Endothelial cell of umbilical vein (primary cell): ENCODE data around the gene PSMC1. TPM values are rescaled to one million over a fixed set of nuclear protein-coding genes. Genes with fewer than 3 reads are reported as not detected.

Source experiments
- BruUV-seq: library from RNA; stranded (reverse); fragments of 400-500 nt; replicated peaks from 2 replicates; lab custom pipeline; 2021; lab: Mats Ljungman, UMichigan
- CTCF ChIA-PET: fragments of 300-600, 350-600 bp; sonication (Branson Sonifier 250); formaldehyde crosslinking; loops from one replicate; lab custom pipeline; 2021; ENCODE audit warnings: antibody characterized with exemption, inconsistent platforms; lab: Charles Lee
- POLR2A ChIA-PET: fragments of 300-600, 350-600 bp; sonication (Branson Sonifier 250); formaldehyde crosslinking; loops from one replicate; lab custom pipeline; 2021; ENCODE audit warnings: antibody characterized with exemption, inconsistent platforms; lab: Charles Lee
- DNase-seq: peaks from one replicate; pipeline ENCODE4 v3.0.0-alpha.2; 2011; ENCODE audit warnings: low read depth, low spot score
- FAIRE-seq: peaks from 2 replicates; lab custom pipeline; 2011; peaks lifted over from hg19 to GRCh38; lab: Jason Lieb, UNC
- H2AFZ ChIP-seq: 2 replicates; pipeline ENCODE4 v1.6.0; 2012; ENCODE audit warnings: low read depth, low read length, control low read depth, inconsistent platforms
- H3K27ac ChIP-seq: 2 replicates; pipeline ENCODE4 v1.5.1; 2011; ENCODE audit warnings: low read depth, mild to moderate bottlenecking, control low read depth, low read length, moderate library complexity; ENCODE audit not compliant: insufficient read depth
- H3K27me3 ChIP-seq, 2 experiments: 2 replicates each; pipeline versions ENCODE4 v1.6.0 to v1.6.1; 2011; ENCODE audit warnings: low read length in 2 of 2, mixed read lengths in 1 of 2; ENCODE audit not compliant: control insufficient read depth in 2 of 2, insufficient read depth in 2 of 2
- H3K36me3 ChIP-seq, 2 experiments: 2 replicates in 1 of 2; 3 replicates in 1 of 2; pipeline ENCODE4 v1.5.1; 2011; ENCODE audit warnings: low read length in 2 of 2, mild to moderate bottlenecking in 1 of 2, moderate library complexity in 1 of 2; ENCODE audit not compliant: control insufficient read depth in 2 of 2, insufficient read depth in 2 of 2; ENCODE audit errors: extremely low read depth in 1 of 2
- H3K4me1 ChIP-seq: 3 replicates; pipeline ENCODE4 v1.5.1; 2011; ENCODE audit warnings: mild to moderate bottlenecking, low read length; ENCODE audit not compliant: control insufficient read depth, insufficient read depth; ENCODE audit errors: extremely low read depth
- H3K4me2 ChIP-seq: 2 replicates; pipeline ENCODE4 v1.6.1; 2011; ENCODE audit warnings: low read length, control low read depth, mixed read lengths; ENCODE audit not compliant: insufficient read depth
- H3K4me3 ChIP-seq, 3 experiments: fragments of 200-600 bp in 1 of 3; sonication (generic), shearing (Covaris generic) in 1 of 3; replicated peaks in 1 of 3; 2 replicates each; pipeline ENCODE4 v1.5.1; 2011 to 2016; ENCODE audit warnings: control low read depth in 3 of 3, low read length in 3 of 3, mild to moderate bottlenecking in 2 of 3, inconsistent platforms in 1 of 3, low read depth in 1 of 3, moderate library complexity in 1 of 3; ENCODE audit not compliant: insufficient read depth in 1 of 3
- H3K79me2 ChIP-seq: 2 replicates; pipeline ENCODE4 v1.6.0; 2012; ENCODE audit warnings: low read length, inconsistent platforms; ENCODE audit not compliant: control insufficient read depth, insufficient read depth
- H3K9ac ChIP-seq: replicated peaks from 2 replicates; pipeline ENCODE3; 2011; ENCODE audit warnings: low read length, control low read depth; ENCODE audit not compliant: insufficient read depth; ENCODE audit errors: extremely low read depth
- H3K9me1 ChIP-seq: replicated peaks from 3 replicates; pipeline ENCODE4 v1.6.0; 2011; ENCODE audit warnings: mild to moderate bottlenecking, low read length; ENCODE audit not compliant: control insufficient read depth, insufficient read depth; ENCODE audit errors: extremely low read depth
- H3K9me3 ChIP-seq: replicated peaks from 2 replicates; pipeline ENCODE4 v1.5.1; 2012; ENCODE audit warnings: low read length, inconsistent platforms; ENCODE audit not compliant: control insufficient read depth, insufficient read depth
- H4K20me1 ChIP-seq: replicated peaks from 2 replicates; pipeline ENCODE3; 2011; ENCODE audit warnings: mild to moderate bottlenecking, low read length; ENCODE audit not compliant: control insufficient read depth, insufficient read depth; ENCODE audit errors: extremely low read depth
- EZH2 ChIP-seq: IDR thresholded peaks from 2 replicates; pipeline ENCODE4 v1.6.1; 2012; ENCODE audit warnings: borderline replicate concordance, low read depth, mild to moderate bottlenecking, moderate library complexity, low read length, inconsistent platforms; ENCODE audit not compliant: severe bottlenecking
- FOS ChIP-seq: IDR thresholded peaks from 2 replicates; pipeline ENCODE4 v1.6.1; 2011; ENCODE audit warnings: mild to moderate bottlenecking, low read length, moderate library complexity, borderline replicate concordance; ENCODE audit not compliant: insufficient read depth
- GATA2 ChIP-seq: IDR thresholded peaks from 2 replicates; pipeline ENCODE4 v1.7.0; 2011; ENCODE audit warnings: low read depth, mild to moderate bottlenecking, moderate library complexity, mixed read lengths, low read length; ENCODE audit not compliant: insufficient read length, insufficient read depth
- JUN ChIP-seq: IDR thresholded peaks from 2 replicates; pipeline ENCODE4 v1.6.1; 2011; ENCODE audit warnings: borderline replicate concordance, low read depth; ENCODE audit not compliant: insufficient read length, insufficient read depth
- MYC ChIP-seq: IDR thresholded peaks from one replicate; pipeline ENCODE4 v1.6.1; 2011; ENCODE audit warnings: mild to moderate bottlenecking, low read depth, low read length
- POLR2A ChIP-seq: IDR thresholded peaks from 2 replicates; pipeline ENCODE4 v1.6.1; 2012; ENCODE audit warnings: low read depth, mild to moderate bottlenecking, control low read depth, low read length
- POLR2AphosphoS5 ChIP-seq: IDR thresholded peaks from 2 replicates; pipeline ENCODE4 v1.6.1; 2012; ENCODE audit warnings: low read depth, mild to moderate bottlenecking, control low read depth, low read length, moderate library complexity; ENCODE audit not compliant: insufficient read depth
- dilution Hi-C: fragments of 300-500 bp; cut with MboI; formaldehyde crosslinking; loops from one replicate; pipeline ENCODE4 v1.15.0; 2019; ENCODE audit warnings: low sequenced_read_pairs; ENCODE audit not compliant: extremely low pct_ligation_motif_present
- intact Hi-C: fragments of 100-400 bp; cut with micrococcal nuclease; formaldehyde crosslinking; loops from one replicate; pipeline ENCODE4 v1.10.0; 2022
- polyA plus RNA-seq, 4 experiments: library from polyadenylated mRNA; depleted of rRNA in 3 of 4; stranded (reverse) in 3 of 4; unstranded in 1 of 4; fragments of >200 nt; gene quantifications; 2 replicates each; pipeline versions ENCODE4 v1.2.1 to v1.2.3, GENCODE V29; 2011 to 2012; ENCODE audit warnings: missing spikeins in 1 of 4
- total RNA-seq: library from RNA; stranded (reverse); gene quantifications from 2 replicates; pipeline ENCODE4 v1.2.3, GENCODE V29; 2021
- TF ChIP-seq, protein P1 (sequence below), 2 donors: IDR thresholded peaks; 1 replicate in 1 of 2; 2 replicates in 1 of 2; pipeline ENCODE4 v1.5.1; 2011; ENCODE audit warnings: low read length in 2 of 2, mild to moderate bottlenecking in 2 of 2, moderate library complexity in 2 of 2, control low read depth in 1 of 2, inconsistent platforms in 1 of 2, low read depth in 1 of 2; ENCODE audit not compliant: insufficient read depth in 1 of 2; ENCODE audit errors: extremely low read depth in 1 of 2
- TF ChIP-seq, protein P2 (sequence below): IDR thresholded peaks from 2 replicates; pipeline ENCODE4 v1.6.1; 2011; ENCODE audit not compliant: insufficient read depth, insufficient read length

Gene PSMC1
- total and polyA plus RNA-seq, 2 donors (not counting 3 experiments of a cell fraction or from before 2014, with no cell fraction given) = 77.4 to 129 TPM

DNA sequence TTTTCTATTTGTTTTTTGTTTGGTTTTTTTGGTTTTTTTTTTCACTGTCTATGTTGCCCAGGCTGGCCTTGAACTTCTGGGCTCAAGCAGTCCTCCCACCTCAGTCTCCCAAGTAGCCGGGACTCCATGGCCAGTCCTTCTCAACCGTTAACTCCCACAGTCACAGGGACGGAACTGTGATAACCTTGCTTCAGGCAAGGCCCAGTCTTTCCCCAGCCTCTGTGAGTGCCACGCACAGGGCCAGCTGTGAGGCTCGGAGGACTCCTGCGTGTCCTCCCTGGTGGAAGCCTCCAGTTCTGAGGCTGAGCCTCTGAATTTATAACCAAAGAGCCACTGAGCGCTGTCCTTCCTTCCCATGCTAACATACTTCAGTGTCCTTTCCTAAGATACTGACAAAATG lies 23.7 kb downstream of the PSMC1 start:
- H3K4me3 ChIP-seq = no peak overlapping the region
- no peaks in the 10 kb centered on the region for H4K20me1 ChIP-seq
- H3K79me2 ChIP-seq = no peaks in the 10 kb centered on the region
- H3K9me3 ChIP-seq = no peaks in the 10 kb centered on the region
- TF ChIP-seq POLR2AphosphoS5 (no peak), FOS (no peak), GATA2 (no peak), EZH2 (no peak), JUN (no peak), POLR2A (no peak), MYC (no peak)
- TF ChIP-seq, protein P1, sequence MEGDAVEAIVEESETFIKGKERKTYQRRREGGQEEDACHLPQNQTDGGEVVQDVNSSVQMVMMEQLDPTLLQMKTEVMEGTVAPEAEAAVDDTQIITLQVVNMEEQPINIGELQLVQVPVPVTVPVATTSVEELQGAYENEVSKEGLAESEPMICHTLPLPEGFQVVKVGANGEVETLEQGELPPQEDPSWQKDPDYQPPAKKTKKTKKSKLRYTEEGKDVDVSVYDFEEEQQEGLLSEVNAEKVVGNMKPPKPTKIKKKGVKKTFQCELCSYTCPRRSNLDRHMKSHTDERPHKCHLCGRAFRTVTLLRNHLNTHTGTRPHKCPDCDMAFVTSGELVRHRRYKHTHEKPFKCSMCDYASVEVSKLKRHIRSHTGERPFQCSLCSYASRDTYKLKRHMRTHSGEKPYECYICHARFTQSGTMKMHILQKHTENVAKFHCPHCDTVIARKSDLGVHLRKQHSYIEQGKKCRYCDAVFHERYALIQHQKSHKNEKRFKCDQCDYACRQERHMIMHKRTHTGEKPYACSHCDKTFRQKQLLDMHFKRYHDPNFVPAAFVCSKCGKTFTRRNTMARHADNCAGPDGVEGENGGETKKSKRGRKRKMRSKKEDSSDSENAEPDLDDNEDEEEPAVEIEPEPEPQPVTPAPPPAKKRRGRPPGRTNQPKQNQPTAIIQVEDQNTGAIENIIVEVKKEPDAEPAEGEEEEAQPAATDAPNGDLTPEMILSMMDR (IDR thresholded peaks at IDR 0.05; ENCODE audit: extremely low read depth in 1 of 2, insufficient read depth in 1 of 2, low read depth in 1 of 2, low read length in 2 of 2) = no peak
- TF ChIP-seq, protein P2, sequence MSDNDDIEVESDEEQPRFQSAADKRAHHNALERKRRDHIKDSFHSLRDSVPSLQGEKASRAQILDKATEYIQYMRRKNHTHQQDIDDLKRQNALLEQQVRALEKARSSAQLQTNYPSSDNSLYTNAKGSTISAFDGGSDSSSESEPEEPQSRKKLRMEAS = no peak
- no peaks in the 10 kb centered on the region for H3K27me3 ChIP-seq
- FAIRE-seq = no peak
- BruUV-seq = no TSS peak
- intact Hi-C loops = no loop called here
- H2AFZ ChIP-seq = no peak overlapping the region
- dilution Hi-C loops = no loop called here
- no peak for DNase-seq
- H3K36me3 ChIP-seq = peaks cover 8% of the 10 kb centered on the region in 2 experiments
- ChIA-PET CTCF (no interaction called here), POLR2A (no interaction called here)
- no peaks in the 10 kb centered on the region for H3K9me1 ChIP-seq
- H3K4me2 ChIP-seq = no peak overlapping the region
- H3K27ac ChIP-seq = no peak overlapping the region
- no peak overlapping the region for H3K9ac ChIP-seq
- peaks cover 20% of the 10 kb centered on the region for H3K4me1 ChIP-seq
